H9 (cell line): ENCODE measurements around the gene COPG1. TPM values are rescaled to one million over a fixed set of nuclear protein-coding genes. Genes with fewer than 3 reads are reported as not detected.

ENCODE experiments used
- DNase-seq: peaks from one replicate; pipeline ENCODE4 v3.0.0-alpha.2; 2017
- H2AFZ ChIP-seq: one replicate; pipeline ENCODE4 v1.6.1; 2013; ENCODE audit warnings: mild to moderate bottlenecking, low read length, control low read depth, moderate library complexity
- H2AK5ac ChIP-seq: 2 replicates; pipeline ENCODE4 v1.6.1; 2013; ENCODE audit warnings: low read length, control low read depth, mixed read lengths; ENCODE audit not compliant: insufficient read length
- H2BK120ac ChIP-seq: one replicate; pipeline ENCODE4 v1.6.1; 2013; ENCODE audit warnings: low read depth, mild to moderate bottlenecking, low read length, control low read depth, inconsistent platforms; ENCODE audit not compliant: poor library complexity, severe bottlenecking
- H2BK12ac ChIP-seq: 2 replicates; pipeline ENCODE4 v1.6.1; 2013; ENCODE audit warnings: low read length, control low read depth, mixed read lengths, low read depth; ENCODE audit not compliant: insufficient read length
- H2BK15ac ChIP-seq: 2 replicates; pipeline ENCODE4 v1.6.1; 2013; ENCODE audit warnings: low read depth, low read length, control low read depth
- H2BK20ac ChIP-seq: one replicate; pipeline ENCODE4 v1.6.1; 2013; ENCODE audit warnings: low read depth, mild to moderate bottlenecking, low read length, control low read depth, inconsistent platforms; ENCODE audit not compliant: poor library complexity, severe bottlenecking
- H2BK5ac ChIP-seq: 2 replicates; pipeline ENCODE4 v1.6.1; 2013; ENCODE audit warnings: low read length, control low read depth, mixed read lengths; ENCODE audit not compliant: insufficient read length
- H3K14ac ChIP-seq: 2 replicates; pipeline ENCODE4 v1.6.1; 2013; ENCODE audit warnings: low read length, control low read depth; ENCODE audit not compliant: insufficient read depth
- H3K18ac ChIP-seq: 2 replicates; pipeline ENCODE4 v1.6.1; 2013; ENCODE audit warnings: low read depth, mild to moderate bottlenecking, mixed read lengths, low read length, control low read depth; ENCODE audit not compliant: insufficient read length
- H3K23ac ChIP-seq: 2 replicates; pipeline ENCODE4 v1.6.1; 2013; ENCODE audit warnings: low read length, control low read depth, mixed read lengths, low read depth; ENCODE audit not compliant: insufficient read length
- H3K23me2 ChIP-seq: 2 replicates; pipeline ENCODE4 v1.6.1; 2013; ENCODE audit warnings: low read depth, mild to moderate bottlenecking, mixed read lengths, low read length, control low read depth; ENCODE audit not compliant: insufficient read length, poor library complexity, severe bottlenecking
- H3K27ac ChIP-seq: 2 replicates; pipeline ENCODE4 v1.5.1; 2013; ENCODE audit warnings: low read length, control low read depth, mixed read lengths, low read depth; ENCODE audit not compliant: insufficient read length
- H3K27me3 ChIP-seq: 2 replicates; pipeline ENCODE4 v1.6.1; 2013; ENCODE audit warnings: low read length, control low read depth, inconsistent platforms; ENCODE audit not compliant: insufficient read depth
- H3K4ac ChIP-seq: 2 replicates; pipeline ENCODE4 v1.6.1; 2013; ENCODE audit warnings: low read depth, mild to moderate bottlenecking, control low read depth, inconsistent platforms, low read length, moderate library complexity
- H3K4me1 ChIP-seq: 2 replicates; pipeline ENCODE4 v1.6.1; 2013; ENCODE audit warnings: low read length, control low read depth, inconsistent platforms; ENCODE audit not compliant: insufficient read depth
- H3K4me2 ChIP-seq: 2 replicates; pipeline ENCODE4 v1.6.1; 2013; ENCODE audit warnings: low read length, control low read depth, mixed read lengths; ENCODE audit not compliant: insufficient read length, insufficient read depth
- H3K56ac ChIP-seq: 2 replicates; pipeline ENCODE4 v1.6.1; 2013; ENCODE audit warnings: low read depth, mild to moderate bottlenecking, mixed read lengths, low read length, control low read depth; ENCODE audit not compliant: insufficient read length
- H3K79me1 ChIP-seq: 2 replicates; pipeline ENCODE4 v1.6.1; 2013; ENCODE audit warnings: low read depth, mild to moderate bottlenecking, moderate library complexity, low read length, control low read depth, inconsistent platforms; ENCODE audit not compliant: insufficient read depth, poor library complexity, severe bottlenecking
- H3K79me2 ChIP-seq: 2 replicates; pipeline ENCODE4 v1.6.1; 2013; ENCODE audit warnings: low read length, control low read depth, inconsistent platforms; ENCODE audit not compliant: insufficient read depth
- H3K9ac ChIP-seq: 2 replicates; pipeline ENCODE4 v1.6.1; 2013; ENCODE audit warnings: low read length, control low read depth, mixed read lengths; ENCODE audit not compliant: insufficient read length; ENCODE audit errors: extremely low read depth
- H3K9me3 ChIP-seq: one replicate; pipeline ENCODE4 v1.6.1; 2013; ENCODE audit warnings: low read depth, low read length, inconsistent platforms; ENCODE audit not compliant: control insufficient read depth
- H3T11ph ChIP-seq: one replicate; pipeline ENCODE4 v1.6.1; 2013; ENCODE audit warnings: mild to moderate bottlenecking, low read length, control low read depth, inconsistent platforms
- H4K20me1 ChIP-seq: one replicate; pipeline ENCODE4 v1.6.1; 2013; ENCODE audit not compliant: control insufficient read depth, insufficient read length, insufficient read depth
- H4K5ac ChIP-seq: 2 replicates; pipeline ENCODE4 v1.6.1; 2013; ENCODE audit warnings: low read depth, mild to moderate bottlenecking, mixed read lengths, low read length, control low read depth; ENCODE audit not compliant: insufficient read length
- H4K8ac ChIP-seq: replicated peaks from 2 replicates; pipeline ENCODE4 v1.6.1; 2013; ENCODE audit warnings: low read length, control low read depth, mixed read lengths, low read depth; ENCODE audit not compliant: insufficient read length
- H4K91ac ChIP-seq: 2 replicates; pipeline ENCODE4 v1.6.1; 2013; ENCODE audit warnings: low read depth, mild to moderate bottlenecking, moderate library complexity, mixed read lengths, low read length, control low read depth; ENCODE audit not compliant: insufficient read length
- H3K27ac Mint-ChIP-seq, 3 experiments: 2 replicates in 2 of 3; 3 replicates in 1 of 3; pipeline ENCODE4 v1.8.0; 2020 to 2021; ENCODE audit warnings: mixed read lengths in 3 of 3, mild to moderate bottlenecking in 1 of 3, moderate library complexity in 1 of 3
- H3K27me3 Mint-ChIP-seq: 2 replicates; pipeline ENCODE4 v1.8.0; 2021; ENCODE audit warnings: low read depth, mild to moderate bottlenecking, moderate library complexity, mixed read lengths
- H3K36me3 Mint-ChIP-seq, 3 experiments: 2 replicates in 2 of 3; 3 replicates in 1 of 3; pipeline ENCODE4 v1.8.0; 2020 to 2021; ENCODE audit warnings: low read depth in 3 of 3, mixed read lengths in 3 of 3; ENCODE audit not compliant: insufficient read depth in 1 of 3
- H3K4me1 Mint-ChIP-seq, 2 experiments: 2 replicates each; pipeline ENCODE4 v1.8.0; 2020; ENCODE audit warnings: mixed read lengths in 2 of 2
- H3K4me3 Mint-ChIP-seq, 2 experiments: 2 replicates in 1 of 2; 3 replicates in 1 of 2; pipeline ENCODE4 v1.8.0; 2020 to 2021; ENCODE audit warnings: mild to moderate bottlenecking in 2 of 2, mixed read lengths in 2 of 2, moderate library complexity in 1 of 2
- H3K9me3 Mint-ChIP-seq, 2 experiments: 2 replicates in 1 of 2; 3 replicates in 1 of 2; pipeline ENCODE4 v1.8.0; 2020; ENCODE audit warnings: mild to moderate bottlenecking in 2 of 2, mixed read lengths in 2 of 2, moderate library complexity in 1 of 2
- WGBS: extraction: QIAGEN DNeasy Blood & Tissue Kit; methylation state at CpG from one replicate; pipeline ENCODE4 v1.1.7; 2013; ENCODE audit warnings: missing lambda C conversion rate, low lambda C conversion rate, mixed read lengths; ENCODE audit not compliant: insufficient read length; ENCODE audit errors: extremely low coverage; 5-methylcytosine and 5-hydroxymethylcytosine counted together
- total RNA-seq: library from RNA; stranded (reverse); gene quantifications from 2 replicates; pipeline ENCODE4 v1.2.1, GENCODE V29; 2021
- TF ChIP-seq, protein P1 (sequence below): fragments of 200-600 bp; sonication (generic); conservative IDR thresholded peaks from 3 replicates; pipeline ENCODE4 v1.8.0; 2021; ENCODE audit warnings: antibody characterized with exemption, mild to moderate bottlenecking

Gene COPG1
- total RNA-seq, 1 experiment from 2014 or later: 147 TPM

DNA sequence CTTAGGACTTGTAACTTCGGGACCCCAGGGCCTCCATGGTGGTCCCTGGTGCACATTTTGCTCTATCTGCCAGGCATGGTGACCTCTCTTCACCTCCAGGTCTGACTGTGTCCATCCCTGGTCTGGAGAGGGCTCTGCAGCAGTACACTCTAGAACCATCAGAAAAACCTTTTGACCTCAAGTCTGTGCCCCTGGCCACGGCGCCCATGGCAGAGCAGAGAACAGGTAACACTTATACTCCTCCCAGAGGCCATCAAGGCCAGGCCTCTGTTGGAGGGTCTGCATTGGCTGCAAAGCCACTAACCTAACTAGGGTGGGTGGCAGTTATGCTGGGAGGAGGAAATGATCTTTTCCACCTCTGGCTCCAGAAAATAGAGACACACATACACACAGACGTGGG is 19.0 kb downstream of the COPG1 start:
- Histone ChIP-seq H3K27ac (no peak overlapping the region), H3K56ac (no peak overlapping the region), H3K23ac (no peak overlapping the region), H2BK120ac (no peak overlapping the region), H3K23me2 (no peaks in the 10 kb centered on the region), H4K91ac (no peak overlapping the region), H2BK20ac (no peak overlapping the region), H3K14ac (no peak overlapping the region), H4K20me1 (no peaks in the 10 kb centered on the region), H3K4ac (no peak overlapping the region), H3K79me1 (no peaks in the 10 kb centered on the region), H2AK5ac (no peak overlapping the region), H3K9me3 (no peaks in the 10 kb centered on the region), H4K8ac (no peak overlapping the region), H3K27me3 (no peaks in the 10 kb centered on the region), H3K18ac (no peak overlapping the region), H4K5ac (no peak overlapping the region), H3K4me1 (no peaks in the 10 kb centered on the region), H3T11ph (no peak overlapping the region), H3K4me2 (no peak overlapping the region), H2BK15ac (no peak overlapping the region), H2AFZ (no peak overlapping the region), H2BK12ac (no peak overlapping the region), H2BK5ac (no peak overlapping the region), H3K79me2 (no peaks in the 10 kb centered on the region), H3K9ac (no peak overlapping the region)
- no peak overlapping the region for H3K4me3 Mint-ChIP-seq
- no peaks in the 10 kb centered on the region for H3K9me3 Mint-ChIP-seq
- WGBS: no CpG with 5 or more reads among the region's 4 CpGs
- TF ChIP-seq, protein P1, sequence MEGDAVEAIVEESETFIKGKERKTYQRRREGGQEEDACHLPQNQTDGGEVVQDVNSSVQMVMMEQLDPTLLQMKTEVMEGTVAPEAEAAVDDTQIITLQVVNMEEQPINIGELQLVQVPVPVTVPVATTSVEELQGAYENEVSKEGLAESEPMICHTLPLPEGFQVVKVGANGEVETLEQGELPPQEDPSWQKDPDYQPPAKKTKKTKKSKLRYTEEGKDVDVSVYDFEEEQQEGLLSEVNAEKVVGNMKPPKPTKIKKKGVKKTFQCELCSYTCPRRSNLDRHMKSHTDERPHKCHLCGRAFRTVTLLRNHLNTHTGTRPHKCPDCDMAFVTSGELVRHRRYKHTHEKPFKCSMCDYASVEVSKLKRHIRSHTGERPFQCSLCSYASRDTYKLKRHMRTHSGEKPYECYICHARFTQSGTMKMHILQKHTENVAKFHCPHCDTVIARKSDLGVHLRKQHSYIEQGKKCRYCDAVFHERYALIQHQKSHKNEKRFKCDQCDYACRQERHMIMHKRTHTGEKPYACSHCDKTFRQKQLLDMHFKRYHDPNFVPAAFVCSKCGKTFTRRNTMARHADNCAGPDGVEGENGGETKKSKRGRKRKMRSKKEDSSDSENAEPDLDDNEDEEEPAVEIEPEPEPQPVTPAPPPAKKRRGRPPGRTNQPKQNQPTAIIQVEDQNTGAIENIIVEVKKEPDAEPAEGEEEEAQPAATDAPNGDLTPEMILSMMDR: no peak
- H3K36me3 Mint-ChIP-seq: peaks cover 54 to 97% (median 87%) of the 10 kb centered on the region in 3 experiments
- no peak for DNase-seq
- no peak overlapping the region for H3K27ac Mint-ChIP-seq
- H3K27me3 Mint-ChIP-seq: no peaks in the 10 kb centered on the region
- no peaks in the 10 kb centered on the region for H3K4me1 Mint-ChIP-seq
